IgD-negative memory B cell (primary cell): ENCODE data around the gene LDHD. TPM values are rescaled to one million over a fixed set of nuclear protein-coding genes. Genes with fewer than 3 reads are reported as not detected.
A peak's percentile ranks its signal among the peaks of the same experiment; 100 is the strongest.

Experiments
- H3K27ac Mint-ChIP-seq, 3 donors: one replicate each; pipeline ENCODE4 v1.8.0; 2020 to 2022; ENCODE audit warnings: mild to moderate bottlenecking in 3 of 3, mixed read lengths in 3 of 3, moderate library complexity in 1 of 3
- H3K27me3 Mint-ChIP-seq: one replicate; pipeline ENCODE4 v1.8.0; 2021; ENCODE audit warnings: mixed read lengths
- H3K36me3 Mint-ChIP-seq: one replicate; pipeline ENCODE4 v1.8.0; 2020; ENCODE audit warnings: mild to moderate bottlenecking, mixed read lengths
- H3K4me1 Mint-ChIP-seq, 3 donors: one replicate each; pipeline ENCODE4 v1.8.0; 2020 to 2022; ENCODE audit warnings: mixed read lengths in 3 of 3, mild to moderate bottlenecking in 1 of 3
- H3K4me3 Mint-ChIP-seq, 4 donors: one replicate each; pipeline ENCODE4 v1.8.0; 2020 to 2022; ENCODE audit warnings: mild to moderate bottlenecking in 4 of 4, mixed read lengths in 4 of 4, moderate library complexity in 3 of 4
- H3K9me3 Mint-ChIP-seq, 3 donors: one replicate each; pipeline ENCODE4 v1.8.0; 2020 to 2021; ENCODE audit warnings: mixed read lengths in 3 of 3, mild to moderate bottlenecking in 1 of 3
- polyA plus RNA-seq: library from polyadenylated mRNA; unstranded; fragments of 300-500 nt; fragmentation: Illumina TruSeq; gene quantifications from one replicate; pipeline ENCODE4 v1.2.3, GENCODE V29; 2021

LDHD gene
- polyA plus RNA-seq, 1 donor from 2014 or later, result not detected

DNA sequence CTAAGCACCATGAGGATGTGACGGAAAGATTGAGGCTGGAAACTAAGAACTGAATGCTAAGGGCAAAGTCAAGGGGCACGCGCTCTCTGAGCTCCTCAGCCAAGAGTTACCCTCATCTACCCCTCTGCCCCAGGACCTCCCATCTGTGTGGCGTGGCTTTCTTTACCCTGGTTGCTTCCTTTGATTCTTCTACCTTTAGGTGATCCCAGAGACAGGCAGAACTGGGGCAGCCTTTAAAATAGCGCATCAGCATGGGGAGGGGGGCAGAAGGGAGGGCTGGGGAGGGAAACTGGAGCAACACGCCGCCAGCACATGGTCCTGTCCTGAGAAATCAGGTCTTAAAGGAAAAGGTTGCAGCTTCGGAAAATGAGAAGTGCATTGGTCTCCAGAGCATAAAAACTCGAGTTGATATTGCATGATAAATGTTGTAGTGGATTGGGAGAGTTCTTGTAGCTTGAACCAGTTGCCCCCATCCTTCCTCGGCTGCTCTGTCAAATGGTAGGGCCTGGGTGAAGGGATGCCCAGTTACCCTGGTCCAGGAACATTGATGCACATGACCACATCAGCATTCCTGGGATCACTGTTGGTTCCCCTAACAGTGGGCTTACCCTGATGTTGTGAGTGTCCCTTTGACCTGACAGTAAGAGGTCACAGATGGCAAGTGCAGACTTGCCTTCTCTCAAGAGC is 29.7 kb downstream of the LDHD start:
- no peak overlapping the region for H3K27ac Mint-ChIP-seq
- peaks cover 6% of the 10 kb centered on the region for H3K27me3 Mint-ChIP-seq
- H3K4me1 Mint-ChIP-seq, result peaks cover 0 to under 1% (median 0%) of the 10 kb centered on the region in 3 donors
- no peaks in the 10 kb centered on the region for H3K36me3 Mint-ChIP-seq
- no peak overlapping the region for H3K4me3 Mint-ChIP-seq
- peaks cover 0 to 1% (median 0%) of the 10 kb centered on the region in 3 donors for H3K9me3 Mint-ChIP-seq

DNA sequence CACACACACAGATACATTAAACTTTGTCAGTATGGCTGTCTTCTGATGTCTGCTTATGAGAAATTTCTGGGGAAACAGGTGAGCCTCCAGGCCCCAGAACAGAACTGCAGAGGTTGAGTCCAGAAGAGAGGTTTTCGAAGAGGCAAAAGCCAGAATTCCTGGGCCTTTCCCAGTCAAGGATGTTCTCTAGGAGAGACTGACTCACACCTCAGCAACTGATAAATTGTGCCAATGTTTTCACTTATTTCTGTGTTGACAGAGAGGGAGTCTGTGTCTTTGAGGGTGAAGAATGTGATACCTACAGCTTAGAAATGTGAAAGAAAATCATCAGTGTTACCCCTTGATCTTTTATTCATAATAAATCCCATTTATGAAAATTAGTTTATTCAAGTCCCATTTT is 30.3 kb downstream of the LDHD start:
- H3K36me3 Mint-ChIP-seq, result no peaks in the 10 kb centered on the region
- peaks cover 3 to 6% (median 5%) of the 10 kb centered on the region in 3 donors for H3K4me1 Mint-ChIP-seq
- no peak overlapping the region for H3K27ac Mint-ChIP-seq
- no peak overlapping the region for H3K4me3 Mint-ChIP-seq
- H3K27me3 Mint-ChIP-seq, result peaks cover 10% of the 10 kb centered on the region
- peaks cover 0 to 1% (median 0%) of the 10 kb centered on the region in 3 donors for H3K9me3 Mint-ChIP-seq

DNA sequence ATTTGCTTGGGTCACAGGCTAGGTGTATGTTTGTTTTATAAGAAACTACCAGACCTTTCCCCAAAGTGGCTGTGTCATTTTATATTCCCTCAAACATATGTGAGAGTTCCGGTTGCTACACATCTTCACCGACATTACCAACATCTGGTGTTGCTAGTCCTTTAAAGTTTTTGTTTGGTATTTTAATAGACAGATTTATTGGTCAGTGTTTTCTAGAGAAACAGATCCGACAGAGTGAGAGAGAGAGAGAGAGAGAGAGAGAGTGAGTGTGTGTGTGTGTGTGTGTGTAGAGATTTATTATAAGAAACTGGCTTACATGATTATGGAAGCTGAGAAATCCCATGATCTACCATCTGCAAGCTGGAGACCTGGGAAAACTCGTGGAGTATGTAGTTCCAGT is 31.0 kb downstream of the LDHD start:
- Mint-ChIP-seq H3K9me3 (peaks cover 0 to 1% (median 0%) of the 10 kb centered on the region in 3 donors), H3K4me3 (no peak overlapping the region), H3K27me3 (peaks cover 12% of the 10 kb centered on the region), H3K4me1 (peaks cover 4 to 9% (median 6%) of the 10 kb centered on the region in 3 donors), H3K36me3 (no peaks in the 10 kb centered on the region), H3K27ac (no peak overlapping the region)

DNA sequence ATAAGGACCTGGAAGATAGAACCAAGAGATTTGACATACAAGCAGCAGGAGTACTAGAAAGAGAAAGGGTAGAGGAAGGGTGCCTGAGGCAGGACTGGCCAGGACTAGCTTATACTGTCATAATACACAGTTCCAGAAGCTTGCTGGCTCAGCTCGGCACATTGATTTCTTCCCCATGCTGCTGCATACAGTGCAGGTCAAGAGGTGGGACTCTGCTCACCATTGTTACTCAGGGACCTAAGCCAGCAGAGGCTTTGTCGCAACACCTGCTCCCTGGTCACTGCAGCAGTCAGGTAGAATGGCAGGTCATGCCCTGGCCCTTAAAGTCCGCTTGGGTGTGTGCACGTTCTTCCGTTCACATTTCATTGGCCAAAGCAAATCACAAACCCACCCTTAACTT is 32.8 kb downstream of the LDHD start:
- Mint-ChIP-seq H3K4me3 (no peak overlapping the region), H3K9me3 (peaks cover 0 to 1% (median 0%) of the 10 kb centered on the region in 3 donors), H3K36me3 (no peaks in the 10 kb centered on the region), H3K27me3 (peaks cover 11% of the 10 kb centered on the region), H3K27ac (no peak overlapping the region), H3K4me1 (peaks cover 4 to 9% (median 6%) of the 10 kb centered on the region in 3 donors)

DNA sequence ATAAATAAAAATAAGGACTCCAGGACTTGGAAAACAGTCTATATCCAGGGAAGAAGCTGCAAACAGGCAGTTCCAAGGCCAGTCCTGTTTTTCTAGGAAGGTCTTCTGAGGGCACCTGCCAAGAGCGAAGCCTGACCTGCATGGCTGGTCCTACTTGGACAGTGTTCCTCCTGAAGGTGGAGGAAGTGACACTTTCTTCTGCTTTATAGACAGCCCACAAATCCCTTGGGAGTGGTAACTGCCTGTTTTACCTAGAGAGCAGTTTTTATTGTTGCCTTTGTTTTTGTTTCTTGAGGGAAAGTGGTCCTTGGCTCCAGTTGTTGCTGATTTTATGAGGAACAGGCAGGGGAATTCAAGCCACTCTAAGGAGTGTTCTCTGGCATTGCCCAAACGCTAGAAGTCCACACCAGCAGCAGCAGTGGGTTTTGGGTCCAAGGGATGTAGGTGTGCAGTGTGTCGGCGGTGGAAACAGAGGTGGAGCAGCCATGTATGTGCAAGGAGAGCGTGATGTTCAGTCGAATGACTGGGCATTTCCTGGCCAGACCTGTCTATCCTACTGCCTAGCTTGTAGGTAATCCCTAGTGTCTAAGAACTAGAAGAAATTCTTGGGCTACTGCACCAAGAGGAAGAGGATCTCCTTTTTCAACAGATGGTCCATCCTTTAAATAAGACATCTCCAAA is 35.3 kb downstream of the LDHD start:
- Mint-ChIP-seq H3K27ac (no peak overlapping the region), H3K27me3 (peaks cover 16% of the 10 kb centered on the region), H3K9me3 (no peaks in the 10 kb centered on the region), H3K4me1 (peaks cover 8 to 9% (median 8%) of the 10 kb centered on the region in 3 donors), H3K4me3 (peak overlapping the region in 2 of 4 donors; percentile 19 to 79), H3K36me3 (no peaks in the 10 kb centered on the region)

DNA sequence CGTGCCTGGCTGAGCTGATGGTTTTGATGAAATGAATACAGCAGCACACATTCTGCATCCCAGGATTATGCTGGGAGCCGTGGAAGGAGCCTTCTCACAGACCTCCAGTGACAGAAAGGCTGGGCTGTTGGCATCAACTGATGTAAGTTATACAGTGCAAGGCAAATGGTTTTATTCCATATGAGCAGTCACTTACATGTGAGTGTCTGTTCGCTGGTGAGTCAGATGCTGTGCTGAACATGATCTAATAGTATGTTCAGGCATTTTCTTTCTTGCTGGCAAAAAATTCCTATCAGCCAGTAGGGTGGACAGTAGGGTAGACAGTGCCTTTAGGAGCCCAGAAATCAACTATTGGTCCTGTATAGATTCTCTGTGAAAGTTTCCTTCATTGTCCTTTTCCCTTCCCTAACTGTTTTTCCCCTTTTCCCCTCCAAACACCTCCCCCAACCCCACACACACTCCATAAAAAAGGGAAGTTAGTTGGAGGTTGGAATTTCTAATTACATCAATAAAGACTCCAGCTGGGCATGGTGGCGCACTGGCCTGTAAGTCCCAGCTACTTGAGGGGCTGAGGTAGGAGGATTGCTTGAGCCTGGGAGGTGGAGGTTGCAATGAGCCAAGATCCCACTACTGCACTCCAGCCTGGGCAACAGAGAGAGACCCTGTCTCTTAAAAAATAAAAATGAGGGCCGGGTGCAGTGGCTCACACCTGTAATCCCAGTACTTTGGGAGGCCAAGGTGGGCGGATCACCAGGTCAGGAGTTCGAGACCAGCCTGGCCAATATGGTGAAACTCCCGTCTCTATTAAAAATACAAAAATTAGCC is 36.2 kb downstream of the LDHD start:
- Mint-ChIP-seq H3K9me3 (no peaks in the 10 kb centered on the region), H3K36me3 (no peaks in the 10 kb centered on the region), H3K27me3 (peaks cover 16% of the 10 kb centered on the region), H3K27ac (no peak overlapping the region), H3K4me3 (no peak overlapping the region), H3K4me1 (peaks cover 13 to 16% (median 14%) of the 10 kb centered on the region in 3 donors)

DNA sequence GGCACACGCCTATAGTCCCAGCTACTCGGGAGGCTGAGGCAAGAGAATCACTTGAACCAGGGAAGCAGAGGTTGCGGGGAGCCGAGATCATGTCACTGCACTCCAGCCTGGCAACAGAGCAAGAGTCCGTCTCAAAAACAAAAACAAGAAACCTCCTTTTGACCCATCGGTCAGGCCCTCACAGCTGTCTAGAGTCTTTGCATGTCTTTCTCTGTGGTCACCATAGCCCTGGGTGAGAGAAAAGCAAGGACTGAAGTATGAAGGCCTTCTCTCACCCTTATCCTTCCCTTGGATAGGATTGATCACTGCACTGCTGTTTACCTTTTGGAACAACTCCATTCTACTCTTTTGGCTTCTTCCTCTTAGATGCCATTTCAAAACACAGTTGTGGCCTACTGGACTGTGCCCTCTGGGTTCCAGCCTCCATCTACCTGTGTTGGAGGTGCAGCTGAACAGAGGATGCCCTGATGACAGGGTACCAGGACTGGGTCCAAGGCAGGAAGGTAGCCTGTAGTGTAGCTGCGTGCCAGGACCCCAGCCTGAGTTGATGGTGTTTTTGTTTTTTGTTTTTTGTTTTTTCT is 37.1 kb downstream of the LDHD start:
- Mint-ChIP-seq H3K27ac (no peak overlapping the region), H3K9me3 (no peaks in the 10 kb centered on the region), H3K4me3 (peak overlapping the region in 1 of 4 donors; percentile 20), H3K4me1 (peaks cover 18 to 20% (median 19%) of the 10 kb centered on the region in 3 donors), H3K27me3 (peaks cover 16% of the 10 kb centered on the region), H3K36me3 (no peaks in the 10 kb centered on the region)

DNA sequence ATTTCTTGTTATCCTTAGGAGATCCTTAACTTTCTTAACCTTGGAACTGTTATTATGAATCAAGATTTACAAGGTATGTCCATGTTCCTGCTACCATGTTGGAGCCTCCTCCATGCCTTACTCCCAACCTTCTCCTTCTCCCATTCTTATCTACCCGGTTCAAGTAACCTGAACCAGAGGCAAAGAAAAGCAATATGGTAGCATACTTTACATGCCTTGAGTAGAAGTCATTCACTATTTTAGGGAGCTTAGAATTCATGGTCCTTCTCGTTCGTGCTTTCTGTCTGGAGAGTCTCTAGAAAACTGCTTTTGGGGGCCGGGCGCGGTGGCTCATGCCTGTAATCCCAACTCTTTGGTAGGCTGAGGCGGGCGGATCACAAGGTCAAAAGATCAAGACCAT is 37.7 kb downstream of the LDHD start:
- peaks cover 22 to 24% (median 23%) of the 10 kb centered on the region in 3 donors for H3K4me1 Mint-ChIP-seq
- no peak overlapping the region for H3K4me3 Mint-ChIP-seq
- no peaks in the 10 kb centered on the region for H3K9me3 Mint-ChIP-seq
- no peak overlapping the region for H3K27ac Mint-ChIP-seq
- H3K36me3 Mint-ChIP-seq, result no peaks in the 10 kb centered on the region
- peaks cover 21% of the 10 kb centered on the region for H3K27me3 Mint-ChIP-seq

DNA sequence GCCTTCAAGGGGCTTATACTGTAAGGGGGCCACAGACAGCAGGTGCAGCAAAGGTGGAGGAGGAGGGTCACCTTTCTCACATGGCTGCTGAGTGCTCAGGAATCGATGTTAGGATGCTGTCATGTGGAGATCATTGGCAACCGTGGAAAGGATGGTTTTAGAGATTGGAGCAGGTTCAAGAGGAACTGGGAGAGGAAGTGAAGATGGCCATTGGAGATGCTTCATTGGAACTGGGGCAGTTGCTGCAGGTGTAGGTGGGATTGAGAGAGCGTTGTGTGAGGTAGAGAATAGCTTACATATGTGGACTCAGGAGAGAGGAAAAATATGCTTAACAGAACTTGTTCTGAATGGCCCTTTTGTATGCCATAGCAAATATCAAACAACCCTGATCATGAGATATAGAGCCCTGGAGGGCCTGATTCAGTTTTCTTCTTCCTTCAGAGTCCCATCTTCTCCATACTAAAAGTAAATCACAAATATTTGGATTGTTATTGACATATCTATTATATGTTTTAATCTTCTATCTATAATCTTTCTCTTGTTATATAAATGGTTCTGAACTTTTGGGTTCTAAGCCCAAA is 40.8 kb downstream of the LDHD start:
- Mint-ChIP-seq H3K4me1 (peaks cover 15 to 20% (median 19%) of the 10 kb centered on the region in 3 donors), H3K4me3 (peak overlapping the region in 2 of 4 donors; percentile 9 to 73)

DNA sequence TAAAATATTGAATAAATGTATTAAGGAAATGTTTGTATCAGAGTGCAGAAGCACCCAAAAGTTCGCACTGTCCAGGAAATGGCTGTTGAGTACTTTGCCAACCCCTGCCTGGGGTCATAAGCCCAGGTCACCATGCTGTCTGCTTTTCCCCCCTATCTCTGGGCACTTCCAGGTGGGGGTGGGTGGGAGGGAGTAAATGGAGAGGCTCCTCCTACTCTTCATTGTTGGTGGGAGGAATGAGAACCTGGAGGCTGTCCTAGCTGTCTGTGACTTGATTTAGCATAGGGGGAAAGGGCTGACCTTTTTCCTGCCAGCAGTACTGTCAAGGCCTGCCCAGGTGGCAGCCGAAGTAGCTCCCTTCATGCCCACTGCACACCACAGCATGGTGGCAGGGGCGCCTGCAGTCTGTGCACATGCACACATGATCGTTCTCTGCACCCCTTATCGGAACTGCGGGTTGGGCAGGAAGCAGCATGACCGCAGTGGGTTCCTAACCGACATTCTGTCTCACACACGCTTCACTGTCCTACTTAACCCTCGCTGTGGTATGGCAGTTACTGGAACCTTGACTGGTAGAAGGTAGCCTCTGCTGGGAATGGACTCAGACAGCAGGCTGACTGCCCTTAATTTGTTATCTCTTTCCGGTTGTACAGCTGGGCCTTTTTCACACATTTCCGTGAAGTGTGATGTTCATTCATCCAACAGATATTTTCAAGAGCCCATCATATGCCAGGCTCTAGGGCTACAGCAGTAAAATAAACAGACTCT is 41.5 kb downstream of the LDHD start:
- Mint-ChIP-seq H3K4me3 (peak overlapping the region in 2 of 4 donors; percentile 9 to 73), H3K9me3 (no peaks in the 10 kb centered on the region), H3K27me3 (peaks cover 20% of the 10 kb centered on the region), H3K36me3 (no peaks in the 10 kb centered on the region), H3K27ac (peak overlapping the region; percentile 11 to 78 (median 68)), H3K4me1 (peaks cover 15 to 20% (median 19%) of the 10 kb centered on the region in 3 donors)

More for the DNA sequence above, 40.8 kb downstream of the LDHD start:
- Mint-ChIP-seq H3K9me3 (no peaks in the 10 kb centered on the region), H3K27me3 (peaks cover 18% of the 10 kb centered on the region), H3K27ac (peak overlapping the region; percentile 11 to 78 (median 68)), H3K36me3 (no peaks in the 10 kb centered on the region)

DNA sequence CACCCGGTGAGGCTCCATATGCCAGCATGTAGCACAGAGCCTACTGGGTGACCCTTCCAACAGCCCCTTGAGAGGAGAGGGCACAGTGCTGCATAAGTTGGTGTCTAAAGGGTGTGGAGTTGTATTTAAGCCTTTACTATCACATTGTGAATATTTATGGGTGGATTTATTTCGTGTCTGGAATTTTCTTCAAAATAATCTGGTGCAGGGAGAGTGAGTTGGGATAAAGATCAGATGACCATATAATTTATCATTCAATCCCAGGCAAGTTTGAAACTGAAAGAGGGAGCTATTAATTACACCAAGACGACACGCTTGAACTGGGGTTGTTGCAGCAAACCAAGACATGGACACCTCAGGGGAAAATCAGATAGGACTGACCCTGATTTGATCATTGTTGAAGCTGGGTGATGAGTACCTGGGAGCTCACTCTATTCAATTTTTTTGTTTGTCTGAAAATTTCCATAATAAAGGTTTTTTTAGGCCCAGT is 42.2 kb downstream of the LDHD start:
- peaks cover 15 to 20% (median 19%) of the 10 kb centered on the region in 3 donors for H3K4me1 Mint-ChIP-seq
- no peak overlapping the region for H3K4me3 Mint-ChIP-seq
- H3K27me3 Mint-ChIP-seq, result peaks cover 20% of the 10 kb centered on the region
- no peak overlapping the region for H3K27ac Mint-ChIP-seq
- H3K36me3 Mint-ChIP-seq, result no peaks in the 10 kb centered on the region
- no peaks in the 10 kb centered on the region for H3K9me3 Mint-ChIP-seq

DNA sequence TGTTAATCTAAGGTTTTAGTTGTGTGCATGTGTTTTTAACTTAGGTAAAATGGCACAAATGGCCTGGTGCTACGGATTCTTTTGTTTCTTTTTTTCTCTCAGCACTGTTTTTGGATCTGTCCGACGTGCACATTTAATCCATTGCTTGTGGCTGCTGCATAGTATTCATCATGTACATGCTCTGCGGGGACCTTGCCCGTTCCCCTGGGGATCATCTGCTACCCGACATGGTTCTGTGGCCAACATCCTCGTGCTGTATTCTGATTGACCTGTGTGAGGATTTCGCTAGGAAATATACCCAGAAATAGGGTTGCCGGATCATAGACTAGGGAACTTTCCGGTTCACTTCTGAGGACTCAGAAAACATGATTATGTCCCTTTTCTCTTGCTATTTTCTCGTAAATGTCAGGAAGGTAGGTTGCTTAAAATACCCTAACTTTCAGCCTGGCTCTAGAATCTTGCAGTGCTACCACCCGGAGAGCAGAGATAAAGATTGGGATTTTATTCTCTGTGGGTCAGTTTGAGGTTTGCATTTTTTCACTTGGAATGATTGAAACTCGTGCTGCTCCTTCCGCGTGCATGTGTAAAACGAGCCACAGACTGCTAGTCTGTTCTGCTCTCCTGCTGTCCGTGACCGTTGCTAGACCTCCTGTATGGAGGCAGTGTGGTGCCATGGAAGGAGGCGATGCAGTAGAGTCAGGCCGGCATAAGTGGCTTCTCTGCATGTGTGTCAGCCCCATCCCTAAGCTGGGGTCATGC is 42.9 kb downstream of the LDHD start:
- H3K4me1 Mint-ChIP-seq, result peaks cover 15 to 19% (median 19%) of the 10 kb centered on the region in 3 donors
- H3K36me3 Mint-ChIP-seq, result no peaks in the 10 kb centered on the region
- H3K4me3 Mint-ChIP-seq, result no peak overlapping the region
- peaks cover 20% of the 10 kb centered on the region for H3K27me3 Mint-ChIP-seq
- no peaks in the 10 kb centered on the region for H3K9me3 Mint-ChIP-seq
- H3K27ac Mint-ChIP-seq, result no peak overlapping the region
